Chondrocyte (in vitro differentiated cells): ENCODE results near the gene PBXIP1. TPM values are rescaled to one million over a fixed set of nuclear protein-coding genes. Genes with fewer than 3 reads are reported as not detected.

Experiments used
- DNase-seq: peaks from one replicate; pipeline ENCODE4 v3.0.0; 2021; ENCODE audit warnings: mixed read lengths, low spot score
- H3K27ac Mint-ChIP-seq: one replicate; pipeline ENCODE4 v1.8.0; 2021; ENCODE audit warnings: mild to moderate bottlenecking, moderate library complexity, mixed read lengths; ENCODE audit not compliant: unreplicated experiment
- H3K27me3 Mint-ChIP-seq: 2 replicates; pipeline ENCODE4 v1.8.0; 2021; ENCODE audit warnings: low read depth, mixed read lengths
- H3K36me3 Mint-ChIP-seq: 2 replicates; pipeline ENCODE4 v1.8.0; 2021; ENCODE audit warnings: low read depth, mixed read lengths
- H3K4me1 Mint-ChIP-seq: 2 replicates; pipeline ENCODE4 v1.8.0; 2021; ENCODE audit warnings: low read depth, mild to moderate bottlenecking, mixed read lengths
- H3K4me3 Mint-ChIP-seq: one replicate; pipeline ENCODE4 v1.8.0; 2021; ENCODE audit warnings: mild to moderate bottlenecking, moderate library complexity, mixed read lengths; ENCODE audit not compliant: unreplicated experiment
- H3K9me3 Mint-ChIP-seq: 2 replicates; pipeline ENCODE4 v1.8.0; 2021; ENCODE audit warnings: low read depth, mixed read lengths
- total RNA-seq: library from RNA; stranded (reverse); gene quantifications from 3 replicates; pipeline ENCODE4 v1.2.1, GENCODE V29; 2021
- TF ChIP-seq, protein P1 (sequence below): fragments of 200-600 bp; sonication (generic); IDR thresholded peaks from 2 replicates; pipeline ENCODE4 v1.5.0; 2021; ENCODE audit warnings: antibody characterized with exemption, mild to moderate bottlenecking, moderate library complexity

The PBXIP1 gene
- total RNA-seq, 1 donor from 2014 or later: 57.1 TPM

DNA sequence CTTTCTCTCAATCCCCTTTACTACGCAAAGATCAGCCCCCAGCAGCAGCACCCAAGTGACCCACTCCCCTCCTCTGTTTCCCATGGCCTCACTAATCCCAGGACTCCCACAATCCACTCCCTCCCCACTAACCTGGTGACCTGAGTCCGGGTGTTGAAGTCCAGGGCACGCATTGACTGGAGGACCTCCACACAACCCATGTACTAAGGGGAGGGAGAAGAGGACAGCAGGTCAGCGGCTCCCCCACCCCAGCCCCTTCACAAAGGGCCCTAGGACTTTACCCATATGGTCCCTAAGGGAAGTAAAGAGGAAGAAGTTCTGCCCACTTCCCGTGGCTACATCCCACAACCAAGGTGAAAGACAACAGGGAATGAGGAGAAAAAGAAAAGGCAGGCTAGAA is 13.3 kb upstream of the PBXIP1 start:
- H3K27ac Mint-ChIP-seq: no peak overlapping the region
- H3K9me3 Mint-ChIP-seq: no peaks in the 10 kb centered on the region
- peaks cover 52% of the 10 kb centered on the region for H3K4me1 Mint-ChIP-seq
- H3K27me3 Mint-ChIP-seq: no peaks in the 10 kb centered on the region
- TF ChIP-seq, protein P1, sequence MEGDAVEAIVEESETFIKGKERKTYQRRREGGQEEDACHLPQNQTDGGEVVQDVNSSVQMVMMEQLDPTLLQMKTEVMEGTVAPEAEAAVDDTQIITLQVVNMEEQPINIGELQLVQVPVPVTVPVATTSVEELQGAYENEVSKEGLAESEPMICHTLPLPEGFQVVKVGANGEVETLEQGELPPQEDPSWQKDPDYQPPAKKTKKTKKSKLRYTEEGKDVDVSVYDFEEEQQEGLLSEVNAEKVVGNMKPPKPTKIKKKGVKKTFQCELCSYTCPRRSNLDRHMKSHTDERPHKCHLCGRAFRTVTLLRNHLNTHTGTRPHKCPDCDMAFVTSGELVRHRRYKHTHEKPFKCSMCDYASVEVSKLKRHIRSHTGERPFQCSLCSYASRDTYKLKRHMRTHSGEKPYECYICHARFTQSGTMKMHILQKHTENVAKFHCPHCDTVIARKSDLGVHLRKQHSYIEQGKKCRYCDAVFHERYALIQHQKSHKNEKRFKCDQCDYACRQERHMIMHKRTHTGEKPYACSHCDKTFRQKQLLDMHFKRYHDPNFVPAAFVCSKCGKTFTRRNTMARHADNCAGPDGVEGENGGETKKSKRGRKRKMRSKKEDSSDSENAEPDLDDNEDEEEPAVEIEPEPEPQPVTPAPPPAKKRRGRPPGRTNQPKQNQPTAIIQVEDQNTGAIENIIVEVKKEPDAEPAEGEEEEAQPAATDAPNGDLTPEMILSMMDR: no peak
- H3K36me3 Mint-ChIP-seq: peaks cover 15% of the 10 kb centered on the region
- no peak for DNase-seq
- no peak overlapping the region for H3K4me3 Mint-ChIP-seq

DNA sequence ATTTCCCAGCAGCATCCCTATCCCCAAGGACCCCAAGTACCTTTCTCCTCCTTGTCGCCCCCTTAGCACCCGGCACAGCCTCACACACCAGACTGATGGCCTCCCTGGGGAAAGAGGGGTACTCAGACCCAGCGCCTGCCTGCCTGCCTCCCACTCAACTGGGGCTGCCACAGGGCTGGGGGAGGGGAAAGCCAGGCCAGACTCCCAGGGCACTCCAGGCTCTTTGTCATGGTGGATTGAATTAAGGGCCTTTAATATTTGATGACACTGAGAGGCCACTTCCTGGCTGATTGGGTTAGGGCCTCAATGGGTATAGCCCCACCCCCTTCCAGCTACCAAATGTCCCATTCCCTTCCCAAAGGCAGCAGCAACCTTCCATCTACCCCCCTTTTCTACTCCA is 12.8 kb upstream of the PBXIP1 start:
- DNase-seq: no peak
- no peak overlapping the region for H3K4me3 Mint-ChIP-seq
- no peaks in the 10 kb centered on the region for H3K9me3 Mint-ChIP-seq
- H3K36me3 Mint-ChIP-seq: peaks cover 18% of the 10 kb centered on the region
- TF ChIP-seq, protein P1: no peak
- H3K27ac Mint-ChIP-seq: no peak overlapping the region
- no peaks in the 10 kb centered on the region for H3K27me3 Mint-ChIP-seq
- H3K4me1 Mint-ChIP-seq: peaks cover 55% of the 10 kb centered on the region

DNA sequence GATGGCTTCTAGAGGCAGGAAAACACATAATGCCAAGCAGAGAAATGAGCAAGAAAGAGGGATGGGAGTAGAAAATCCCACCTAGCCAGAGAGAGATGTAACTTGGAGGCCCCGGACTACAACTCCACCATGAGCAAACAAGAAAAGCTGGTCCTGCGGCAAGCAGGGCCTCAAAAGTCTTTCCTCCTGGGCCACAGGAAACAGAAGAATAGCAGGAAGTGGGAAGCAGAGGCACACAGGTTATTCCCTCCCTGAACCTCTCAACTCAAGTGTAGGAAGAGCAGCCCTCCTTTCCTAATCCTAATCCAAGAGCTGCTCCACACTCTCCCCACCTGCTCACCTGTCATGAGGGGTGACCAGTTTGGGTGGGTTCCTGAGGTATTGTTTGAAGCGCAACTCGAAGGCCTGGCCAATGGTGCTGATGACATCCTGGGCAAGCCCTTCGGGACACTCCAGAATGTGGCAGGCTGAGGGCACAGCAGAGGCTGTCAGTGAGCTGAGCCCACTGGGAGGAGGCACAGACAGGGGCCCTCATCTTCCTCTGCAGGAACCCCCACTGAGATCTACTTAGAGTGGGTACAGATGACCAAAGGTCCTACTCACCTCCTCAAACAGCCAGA is 11.5 kb upstream of the PBXIP1 start:
- TF ChIP-seq, protein P1: no peak
- DNase-seq: no peak
- Mint-ChIP-seq H3K4me3 (no peak overlapping the region), H3K36me3 (peaks cover 22% of the 10 kb centered on the region), H3K9me3 (no peaks in the 10 kb centered on the region), H3K27me3 (no peaks in the 10 kb centered on the region), H3K27ac (peak overlapping the region; percentile 22), H3K4me1 (peaks cover 61% of the 10 kb centered on the region)

DNA sequence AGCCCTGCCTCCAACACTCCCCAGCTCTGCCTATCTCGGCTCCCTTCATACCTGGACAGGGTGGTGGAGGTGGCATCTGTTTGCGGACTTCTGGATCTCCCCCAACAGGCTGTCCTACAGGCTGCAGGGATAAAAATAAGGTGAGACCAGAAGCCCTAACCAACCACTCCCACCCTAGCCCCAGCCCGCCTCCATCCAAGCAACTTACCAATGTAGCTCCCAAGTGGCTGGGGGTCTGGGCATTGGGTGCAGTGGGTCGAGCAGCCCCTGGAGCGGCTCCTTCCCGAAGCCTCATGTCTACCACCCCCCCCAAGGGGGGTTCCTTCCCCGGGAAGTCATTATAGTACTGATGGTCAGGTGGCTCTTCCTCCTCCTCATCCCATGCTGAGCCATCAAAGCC is 10.2 kb upstream of the PBXIP1 start:
- TF ChIP-seq, protein P1: no peak
- no peak overlapping the region for H3K4me3 Mint-ChIP-seq
- no peaks in the 10 kb centered on the region for H3K9me3 Mint-ChIP-seq
- H3K36me3 Mint-ChIP-seq: peaks cover 22% of the 10 kb centered on the region
- H3K27ac Mint-ChIP-seq: peak overlapping the region; percentile 36
- peak; percentile 33 for DNase-seq
- no peaks in the 10 kb centered on the region for H3K27me3 Mint-ChIP-seq
- H3K4me1 Mint-ChIP-seq: peaks cover 54% of the 10 kb centered on the region

DNA sequence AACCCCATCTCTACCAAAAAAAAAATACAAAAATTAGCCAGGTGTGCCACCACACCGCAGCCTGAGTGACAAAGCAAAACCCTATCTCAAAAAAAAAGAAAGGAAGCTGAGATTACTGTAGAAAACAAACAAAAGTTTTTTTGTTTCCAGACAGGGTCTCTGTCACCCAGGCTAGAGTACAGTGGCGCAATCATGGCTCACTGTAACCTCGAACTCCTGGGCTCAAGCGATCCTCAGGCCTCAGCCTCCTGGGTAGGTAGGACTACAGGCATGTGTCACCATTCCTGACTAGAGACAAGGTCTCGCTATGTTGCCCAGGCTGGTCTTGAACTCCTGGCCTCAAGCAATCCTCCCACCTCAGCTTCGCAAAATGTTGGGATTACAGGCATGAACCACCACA is 8.5 kb upstream of the PBXIP1 start:
- no peaks in the 10 kb centered on the region for H3K9me3 Mint-ChIP-seq
- DNase-seq: no peak
- peaks cover 20% of the 10 kb centered on the region for H3K36me3 Mint-ChIP-seq
- H3K27ac Mint-ChIP-seq: no peak overlapping the region
- H3K27me3 Mint-ChIP-seq: no peaks in the 10 kb centered on the region
- H3K4me1 Mint-ChIP-seq: peaks cover 52% of the 10 kb centered on the region
- TF ChIP-seq, protein P1: no peak
- no peak overlapping the region for H3K4me3 Mint-ChIP-seq
